ENCODE data around the gene KCNAB1.

The KCNAB1 gene

DNA sequence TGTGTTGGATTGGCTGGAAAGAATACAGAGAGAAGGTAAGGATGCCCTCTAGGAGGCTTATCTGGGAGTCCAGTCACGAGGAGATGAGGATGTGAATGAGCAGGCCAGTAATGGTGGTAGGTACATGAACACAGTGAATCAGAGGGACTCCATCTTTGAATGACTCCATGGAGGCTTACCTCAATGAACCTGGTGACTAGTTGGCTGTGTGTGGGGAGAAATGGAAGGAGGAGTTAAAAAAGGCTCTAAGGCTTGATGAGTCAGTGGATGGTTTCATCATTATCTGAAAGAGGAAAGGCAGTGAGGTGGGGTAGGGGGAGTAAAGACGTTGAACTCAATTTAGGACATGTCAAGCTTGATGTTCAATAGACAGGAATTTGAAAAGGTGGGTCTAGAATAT lies 61.1 kb downstream of the KCNAB1 start:
- Histone ChIP-seq H3K36me3 (ENCODE audit: control insufficient read depth, insufficient read depth, low read length) (no peaks in the 10 kb centered on the region), H3K9me3 (ENCODE audit: control insufficient read depth, low read length) (no peaks in the 10 kb centered on the region), H3K9ac (no peak overlapping the region), H2AFZ (no peak overlapping the region), H3K79me2 (no peaks in the 10 kb centered on the region), H3K4me3 (ENCODE audit: low read depth, low read length) (no peak overlapping the region), H3K4me2 (ENCODE audit: low read length) (no peak overlapping the region), H3K27me3 (ENCODE audit: control insufficient read depth, insufficient read depth, low read length) (no peaks in the 10 kb centered on the region), H3K27ac (no peak overlapping the region), H3K4me1 (no peaks in the 10 kb centered on the region)
- TF ChIP-seq, protein P1, sequence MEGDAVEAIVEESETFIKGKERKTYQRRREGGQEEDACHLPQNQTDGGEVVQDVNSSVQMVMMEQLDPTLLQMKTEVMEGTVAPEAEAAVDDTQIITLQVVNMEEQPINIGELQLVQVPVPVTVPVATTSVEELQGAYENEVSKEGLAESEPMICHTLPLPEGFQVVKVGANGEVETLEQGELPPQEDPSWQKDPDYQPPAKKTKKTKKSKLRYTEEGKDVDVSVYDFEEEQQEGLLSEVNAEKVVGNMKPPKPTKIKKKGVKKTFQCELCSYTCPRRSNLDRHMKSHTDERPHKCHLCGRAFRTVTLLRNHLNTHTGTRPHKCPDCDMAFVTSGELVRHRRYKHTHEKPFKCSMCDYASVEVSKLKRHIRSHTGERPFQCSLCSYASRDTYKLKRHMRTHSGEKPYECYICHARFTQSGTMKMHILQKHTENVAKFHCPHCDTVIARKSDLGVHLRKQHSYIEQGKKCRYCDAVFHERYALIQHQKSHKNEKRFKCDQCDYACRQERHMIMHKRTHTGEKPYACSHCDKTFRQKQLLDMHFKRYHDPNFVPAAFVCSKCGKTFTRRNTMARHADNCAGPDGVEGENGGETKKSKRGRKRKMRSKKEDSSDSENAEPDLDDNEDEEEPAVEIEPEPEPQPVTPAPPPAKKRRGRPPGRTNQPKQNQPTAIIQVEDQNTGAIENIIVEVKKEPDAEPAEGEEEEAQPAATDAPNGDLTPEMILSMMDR (IDR thresholded peaks at IDR 0.05), result no peak

DNA sequence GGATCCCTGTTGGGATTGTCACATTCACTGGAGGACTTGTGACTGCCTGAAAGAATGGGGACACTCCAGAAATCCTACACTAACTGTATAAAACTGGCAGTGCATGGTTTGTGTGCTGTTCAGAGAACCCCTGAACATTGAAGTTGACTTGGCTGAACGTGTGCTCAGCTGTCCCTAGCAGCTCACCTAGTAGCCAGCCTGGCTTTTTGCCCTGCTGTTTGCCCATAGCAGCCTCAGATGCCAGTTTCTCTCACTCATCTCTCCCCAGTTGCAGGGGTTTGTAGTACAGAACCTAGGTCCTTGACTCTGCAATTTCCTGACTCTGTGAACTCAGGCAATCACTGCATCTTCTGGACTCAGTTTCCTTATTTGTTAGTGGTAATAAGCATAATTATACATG lies 63.0 kb downstream of the KCNAB1 start:
- no peak overlapping the region for H3K4me3 ChIP-seq (ENCODE audit: low read depth, low read length)
- H3K9me3 ChIP-seq (ENCODE audit: control insufficient read depth, low read length), result no peaks in the 10 kb centered on the region
- no peaks in the 10 kb centered on the region for H3K4me1 ChIP-seq
- H3K27ac ChIP-seq, result no peak overlapping the region
- H2AFZ ChIP-seq, result no peak overlapping the region
- H3K79me2 ChIP-seq, result no peaks in the 10 kb centered on the region
- H3K27me3 ChIP-seq (ENCODE audit: control insufficient read depth, insufficient read depth, low read length), result no peaks in the 10 kb centered on the region
- H3K36me3 ChIP-seq (ENCODE audit: control insufficient read depth, insufficient read depth, low read length), result no peaks in the 10 kb centered on the region
- H3K9ac ChIP-seq, result no peak overlapping the region
- TF ChIP-seq, protein P1 (IDR thresholded peaks at IDR 0.05), result no peak
- no peak overlapping the region for H3K4me2 ChIP-seq (ENCODE audit: low read length)

DNA sequence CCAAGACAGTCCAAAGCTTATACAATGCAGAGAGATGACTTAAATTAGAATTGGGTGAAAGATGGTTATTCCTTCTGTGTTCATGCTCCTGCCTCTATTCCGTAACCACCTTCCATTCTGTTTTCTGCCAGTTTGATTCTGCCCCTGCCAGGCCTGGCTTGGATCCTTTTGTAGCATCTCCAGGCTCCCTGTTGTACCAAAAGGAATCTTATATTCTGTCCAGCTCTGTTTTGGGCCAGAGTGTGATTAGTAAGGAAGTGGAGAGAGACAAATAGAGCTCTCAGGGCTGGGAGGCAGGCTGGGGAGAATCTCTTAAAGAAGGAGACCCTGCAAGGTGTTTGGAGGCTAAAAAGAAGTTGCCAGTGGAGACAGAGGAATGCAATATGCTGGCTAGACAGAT lies 63.8 kb downstream of the KCNAB1 start:
- Histone ChIP-seq H3K4me3 (ENCODE audit: low read depth, low read length) (no peak overlapping the region), H3K27ac (no peak overlapping the region), H2AFZ (no peak overlapping the region), H3K36me3 (ENCODE audit: control insufficient read depth, insufficient read depth, low read length) (no peaks in the 10 kb centered on the region), H3K79me2 (no peaks in the 10 kb centered on the region), H3K27me3 (ENCODE audit: control insufficient read depth, insufficient read depth, low read length) (no peaks in the 10 kb centered on the region), H3K4me1 (no peaks in the 10 kb centered on the region), H3K9ac (no peak overlapping the region), H3K4me2 (ENCODE audit: low read length) (no peak overlapping the region), H3K9me3 (ENCODE audit: control insufficient read depth, low read length) (no peaks in the 10 kb centered on the region)
- TF ChIP-seq, protein P1 (IDR thresholded peaks at IDR 0.05), result no peak

DNA sequence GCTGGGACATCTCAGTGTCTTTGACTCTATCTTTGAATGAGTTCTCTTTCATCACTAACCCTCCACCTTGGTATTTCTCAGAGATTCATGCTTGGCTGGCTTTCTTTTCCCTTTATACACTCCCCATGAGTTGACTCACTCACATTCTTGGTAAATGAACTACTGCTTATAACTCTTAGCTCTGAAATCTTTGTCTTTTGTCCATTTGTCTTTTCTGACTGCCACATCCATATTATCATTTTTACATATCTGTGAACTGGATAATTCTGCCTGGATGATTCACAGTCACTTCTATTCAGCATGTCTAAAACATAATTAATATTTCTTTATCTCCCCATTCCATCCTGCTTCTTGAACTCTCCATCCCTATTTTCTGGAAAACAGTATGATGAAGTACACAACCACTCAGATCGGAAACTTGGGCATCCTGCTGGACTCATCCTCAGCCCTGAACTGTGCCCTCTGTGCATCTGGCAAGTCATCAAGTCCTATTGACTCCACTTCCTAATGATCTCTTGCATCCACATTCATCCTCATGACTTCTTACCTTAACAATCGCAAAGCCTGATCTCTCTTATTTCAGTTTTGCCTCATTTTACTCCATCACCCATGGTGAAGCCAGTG lies 66.9 kb downstream of the KCNAB1 start:
- no peaks in the 10 kb centered on the region for H3K36me3 ChIP-seq (ENCODE audit: control insufficient read depth, insufficient read depth, low read length)
- no peak overlapping the region for H3K4me2 ChIP-seq (ENCODE audit: low read length)
- TF ChIP-seq, protein P1 (IDR thresholded peaks at IDR 0.05), result no peak
- H3K4me1 ChIP-seq, result no peaks in the 10 kb centered on the region
- H3K79me2 ChIP-seq, result no peaks in the 10 kb centered on the region
- H3K27me3 ChIP-seq (ENCODE audit: control insufficient read depth, insufficient read depth, low read length), result no peaks in the 10 kb centered on the region
- no peak overlapping the region for H2AFZ ChIP-seq
- no peak overlapping the region for H3K4me3 ChIP-seq (ENCODE audit: low read depth, low read length)
- no peak overlapping the region for H3K27ac ChIP-seq
- H3K9ac ChIP-seq, result no peak overlapping the region
- no peaks in the 10 kb centered on the region for H3K9me3 ChIP-seq (ENCODE audit: control insufficient read depth, low read length)

DNA sequence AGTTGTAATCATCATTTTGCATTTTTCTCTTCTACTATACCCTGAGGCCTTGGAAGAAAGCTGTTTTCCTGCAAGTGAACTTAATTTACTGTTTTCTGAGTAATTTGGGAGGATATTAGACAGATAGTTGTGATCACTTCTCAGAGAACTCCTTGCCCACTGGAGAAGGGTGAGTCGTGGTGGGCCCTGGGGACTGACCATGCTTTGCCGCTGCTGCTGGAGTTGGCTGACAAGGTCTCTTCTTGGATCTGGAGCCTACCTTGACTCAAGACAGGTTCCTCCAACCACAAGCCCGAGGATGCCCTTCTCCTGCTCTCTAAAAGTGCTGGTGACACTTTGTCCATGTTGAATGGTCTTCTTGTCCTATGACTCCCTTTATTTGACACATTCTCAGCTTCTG lies 68.4 kb downstream of the KCNAB1 start:
- TF ChIP-seq, protein P1 (IDR thresholded peaks at IDR 0.05), result no peak
- H3K4me3 ChIP-seq (ENCODE audit: low read depth, low read length), result no peak overlapping the region
- no peaks in the 10 kb centered on the region for H3K27me3 ChIP-seq (ENCODE audit: control insufficient read depth, insufficient read depth, low read length)
- H3K9me3 ChIP-seq (ENCODE audit: control insufficient read depth, low read length), result no peaks in the 10 kb centered on the region
- H3K27ac ChIP-seq, result no peak overlapping the region
- no peaks in the 10 kb centered on the region for H3K79me2 ChIP-seq
- H3K36me3 ChIP-seq (ENCODE audit: control insufficient read depth, insufficient read depth, low read length), result no peaks in the 10 kb centered on the region
- no peaks in the 10 kb centered on the region for H3K4me1 ChIP-seq
- H2AFZ ChIP-seq, result no peak overlapping the region
- H3K9ac ChIP-seq, result no peak overlapping the region
- no peak overlapping the region for H3K4me2 ChIP-seq (ENCODE audit: low read length)
